ENCODE measurements around the gene MPZL3. TPM values are rescaled to one million over a fixed set of nuclear protein-coding genes. Genes with fewer than 3 reads are reported as not detected.

The MPZL3 gene
- total RNA-seq, 1 experiment from 2014 or later: 0.42 TPM

GRCh38 chr11:118231461-118231860, 20.7 kb downstream of the MPZL3 start:
- Histone ChIP-seq H3K36me3 (replicated peaks; ENCODE audit: control insufficient read depth, insufficient read depth, low read length) (no peaks in the 10 kb centered on the region), H3K27me3 (ENCODE audit: control insufficient read depth, insufficient read depth, low read length) (no peaks in the 10 kb centered on the region; the same call in 1 of the 2 replicates), H3K4me3 (ENCODE audit: insufficient read depth, low read depth, low read length) (no peak overlapping the region)
- DNase-seq: no peak

GRCh38 chr11:118230088-118230487, 22.1 kb downstream of the MPZL3 start:
- DNase-seq: no peak
- Histone ChIP-seq H3K36me3 (replicated peaks; ENCODE audit: control insufficient read depth, insufficient read depth, low read length) (no peaks in the 10 kb centered on the region), H3K27me3 (ENCODE audit: control insufficient read depth, insufficient read depth, low read length) (no peaks in the 10 kb centered on the region; the same call in 1 of the 2 replicates), H3K4me3 (ENCODE audit: insufficient read depth, low read depth, low read length) (no peak overlapping the region)

- DNase-seq: no peak
- Histone ChIP-seq H3K27me3 (ENCODE audit: control insufficient read depth, insufficient read depth, low read length) (no peaks in the 10 kb centered on the region; the same call in 1 of the 2 replicates), H3K4me3 (ENCODE audit: insufficient read depth, low read depth, low read length) (no peak overlapping the region), H3K36me3 (replicated peaks; ENCODE audit: control insufficient read depth, insufficient read depth, low read length) (no peaks in the 10 kb centered on the region)
Observed at GRCh38 chr11:118229274-118229847, 22.8 kb downstream of the MPZL3 start.

GRCh38 chr11:118227865-118228785, 24.0 kb downstream of the MPZL3 start:
- Histone ChIP-seq H3K4me3 (ENCODE audit: insufficient read depth, low read depth, low read length) (no peak overlapping the region), H3K36me3 (replicated peaks; ENCODE audit: control insufficient read depth, insufficient read depth, low read length) (no peaks in the 10 kb centered on the region), H3K27me3 (ENCODE audit: control insufficient read depth, insufficient read depth, low read length) (no peaks in the 10 kb centered on the region; the same call in 1 of the 2 replicates)
- DNase-seq: no peak

- Histone ChIP-seq H3K36me3 (replicated peaks; ENCODE audit: control insufficient read depth, insufficient read depth, low read length) (no peaks in the 10 kb centered on the region), H3K27me3 (ENCODE audit: control insufficient read depth, insufficient read depth, low read length) (no peaks in the 10 kb centered on the region), H3K4me3 (ENCODE audit: insufficient read depth, low read depth, low read length) (no peak overlapping the region)
- DNase-seq: no peak
Observed at GRCh38 chr11:118226781-118227180, 25.4 kb downstream of the MPZL3 start.

GRCh38 chr11:118226296-118226695, 25.9 kb downstream of the MPZL3 start:
- DNase-seq: no peak
- no peaks in the 10 kb centered on the region for H3K27me3 ChIP-seq (ENCODE audit: control insufficient read depth, insufficient read depth, low read length)
- no peak overlapping the region for H3K4me3 ChIP-seq (ENCODE audit: insufficient read depth, low read depth, low read length)
- no peaks in the 10 kb centered on the region for H3K36me3 ChIP-seq (replicated peaks; ENCODE audit: control insufficient read depth, insufficient read depth, low read length)

GRCh38 chr11:118224511-118225188, 27.5 kb downstream of the MPZL3 start, which contains the start of gene JAML:
Gene JAML, minus strand, starts transcription at chr11:118225011. Its CDS starts 10,145 bp downstream, at chr11:118214866.
- Histone ChIP-seq H3K4me3 (ENCODE audit: insufficient read depth, low read depth, low read length) (no peak within 1 kb of the TSS), H3K27me3 (ENCODE audit: control insufficient read depth, insufficient read depth, low read length) (no peaks in the 10 kb centered on the region), H3K36me3 (replicated peaks; ENCODE audit: control insufficient read depth, insufficient read depth, low read length) (no peaks in the 10 kb centered on the region)
- DNase-seq: no peak

GRCh38 chr11:118223992-118224391, 28.2 kb downstream of the MPZL3 start:
- H3K4me3 ChIP-seq (ENCODE audit: insufficient read depth, low read depth, low read length): no peak overlapping the region

GRCh38 chr11:118223570-118223969, 28.6 kb downstream of the MPZL3 start:
- Histone ChIP-seq H3K36me3 (replicated peaks; ENCODE audit: control insufficient read depth, insufficient read depth, low read length) (no peaks in the 10 kb centered on the region), H3K4me3 (ENCODE audit: insufficient read depth, low read depth, low read length) (no peak overlapping the region), H3K27me3 (ENCODE audit: control insufficient read depth, insufficient read depth, low read length) (no peaks in the 10 kb centered on the region)
- no peak for DNase-seq

More at GRCh38 chr11:118223992-118224391, 28.2 kb downstream of the MPZL3 start:
- no peaks in the 10 kb centered on the region for H3K27me3 ChIP-seq (ENCODE audit: control insufficient read depth, insufficient read depth, low read length)
- DNase-seq: no peak
- no peaks in the 10 kb centered on the region for H3K36me3 ChIP-seq (replicated peaks; ENCODE audit: control insufficient read depth, insufficient read depth, low read length)

- H3K4me3 ChIP-seq (ENCODE audit: insufficient read depth, low read depth, low read length): no peak overlapping the region
- DNase-seq: no peak
- H3K36me3 ChIP-seq (replicated peaks; ENCODE audit: control insufficient read depth, insufficient read depth, low read length): no peaks in the 10 kb centered on the region
- no peaks in the 10 kb centered on the region for H3K27me3 ChIP-seq (ENCODE audit: control insufficient read depth, insufficient read depth, low read length)
Observed at GRCh38 chr11:118222437-118222836, 29.7 kb downstream of the MPZL3 start.

- Histone ChIP-seq H3K4me3 (ENCODE audit: insufficient read depth, low read depth, low read length) (no peak overlapping the region), H3K27me3 (ENCODE audit: control insufficient read depth, insufficient read depth, low read length) (no peaks in the 10 kb centered on the region), H3K36me3 (replicated peaks; ENCODE audit: control insufficient read depth, insufficient read depth, low read length) (no peaks in the 10 kb centered on the region)
- DNase-seq: no peak
Observed at GRCh38 chr11:118221419-118221818, 30.7 kb downstream of the MPZL3 start.

- no peaks in the 10 kb centered on the region for H3K27me3 ChIP-seq (ENCODE audit: control insufficient read depth, insufficient read depth, low read length)
- no peak for DNase-seq
- no peaks in the 10 kb centered on the region for H3K36me3 ChIP-seq (replicated peaks; ENCODE audit: control insufficient read depth, insufficient read depth, low read length)
- no peak overlapping the region for H3K4me3 ChIP-seq (ENCODE audit: insufficient read depth, low read depth, low read length)
Observed at GRCh38 chr11:118219732-118220131, 32.4 kb downstream of the MPZL3 start.

- DNase-seq: no peak
- no peaks in the 10 kb centered on the region for H3K36me3 ChIP-seq (replicated peaks; ENCODE audit: control insufficient read depth, insufficient read depth, low read length)
- no peak overlapping the region for H3K4me3 ChIP-seq (ENCODE audit: insufficient read depth, low read depth, low read length)
- H3K27me3 ChIP-seq (ENCODE audit: control insufficient read depth, insufficient read depth, low read length): no peaks in the 10 kb centered on the region
Observed at GRCh38 chr11:118219244-118219643, 32.9 kb downstream of the MPZL3 start.

GRCh38 chr11:118217575-118217974, 34.6 kb downstream of the MPZL3 start:
- H3K36me3 ChIP-seq (replicated peaks; ENCODE audit: control insufficient read depth, insufficient read depth, low read length): no peaks in the 10 kb centered on the region
- H3K4me3 ChIP-seq (ENCODE audit: insufficient read depth, low read depth, low read length): no peak overlapping the region
- H3K27me3 ChIP-seq (ENCODE audit: control insufficient read depth, insufficient read depth, low read length): no peaks in the 10 kb centered on the region
- DNase-seq: no peak
